Endothelial cell of umbilical vein (primary cell): ENCODE measurements around the gene RIMOC1. TPM values are rescaled to one million over a fixed set of nuclear protein-coding genes. Genes with fewer than 3 reads are reported as not detected.

Experiments used
- BruUV-seq: library from RNA; stranded (reverse); fragments of 400-500 nt; replicated peaks from 2 replicates; lab custom pipeline; 2021; lab: Mats Ljungman, UMichigan
- CTCF ChIA-PET: fragments of 300-600, 350-600 bp; sonication (Branson Sonifier 250); formaldehyde crosslinking; loops from one replicate; lab custom pipeline; 2021; ENCODE audit warnings: antibody characterized with exemption, inconsistent platforms; lab: Charles Lee
- POLR2A ChIA-PET: fragments of 300-600, 350-600 bp; sonication (Branson Sonifier 250); formaldehyde crosslinking; loops from one replicate; lab custom pipeline; 2021; ENCODE audit warnings: antibody characterized with exemption, inconsistent platforms; lab: Charles Lee
- DNase-seq: peaks from one replicate; pipeline ENCODE4 v3.0.0-alpha.2; 2011; ENCODE audit warnings: low read depth, low spot score
- FAIRE-seq: peaks from 2 replicates; lab custom pipeline; 2011; peaks lifted over from hg19 to GRCh38; lab: Jason Lieb, UNC
- H2AFZ ChIP-seq: 2 replicates; pipeline ENCODE4 v1.6.0; 2012; ENCODE audit warnings: low read depth, low read length, control low read depth, inconsistent platforms
- H3K27ac ChIP-seq: 2 replicates; pipeline ENCODE4 v1.5.1; 2011; ENCODE audit warnings: low read depth, mild to moderate bottlenecking, control low read depth, low read length, moderate library complexity; ENCODE audit not compliant: insufficient read depth
- H3K27me3 ChIP-seq, 2 experiments: 2 replicates each; pipeline versions ENCODE4 v1.6.0 to v1.6.1; 2011; ENCODE audit warnings: low read length in 2 of 2, mixed read lengths in 1 of 2; ENCODE audit not compliant: control insufficient read depth in 2 of 2, insufficient read depth in 2 of 2
- H3K36me3 ChIP-seq, 2 experiments: 2 replicates in 1 of 2; 3 replicates in 1 of 2; pipeline ENCODE4 v1.5.1; 2011; ENCODE audit warnings: low read length in 2 of 2, mild to moderate bottlenecking in 1 of 2, moderate library complexity in 1 of 2; ENCODE audit not compliant: control insufficient read depth in 2 of 2, insufficient read depth in 2 of 2; ENCODE audit errors: extremely low read depth in 1 of 2
- H3K4me1 ChIP-seq: 3 replicates; pipeline ENCODE4 v1.5.1; 2011; ENCODE audit warnings: mild to moderate bottlenecking, low read length; ENCODE audit not compliant: control insufficient read depth, insufficient read depth; ENCODE audit errors: extremely low read depth
- H3K4me2 ChIP-seq: 2 replicates; pipeline ENCODE4 v1.6.1; 2011; ENCODE audit warnings: low read length, control low read depth, mixed read lengths; ENCODE audit not compliant: insufficient read depth
- H3K4me3 ChIP-seq, 3 experiments: fragments of 200-600 bp in 1 of 3; sonication (generic), shearing (Covaris generic) in 1 of 3; replicated peaks in 1 of 3; 2 replicates each; pipeline ENCODE4 v1.5.1; 2011 to 2016; ENCODE audit warnings: control low read depth in 3 of 3, low read length in 3 of 3, mild to moderate bottlenecking in 2 of 3, inconsistent platforms in 1 of 3, low read depth in 1 of 3, moderate library complexity in 1 of 3; ENCODE audit not compliant: insufficient read depth in 1 of 3
- H3K79me2 ChIP-seq: 2 replicates; pipeline ENCODE4 v1.6.0; 2012; ENCODE audit warnings: low read length, inconsistent platforms; ENCODE audit not compliant: control insufficient read depth, insufficient read depth
- H3K9ac ChIP-seq: replicated peaks from 2 replicates; pipeline ENCODE3; 2011; ENCODE audit warnings: low read length, control low read depth; ENCODE audit not compliant: insufficient read depth; ENCODE audit errors: extremely low read depth
- H3K9me1 ChIP-seq: replicated peaks from 3 replicates; pipeline ENCODE4 v1.6.0; 2011; ENCODE audit warnings: mild to moderate bottlenecking, low read length; ENCODE audit not compliant: control insufficient read depth, insufficient read depth; ENCODE audit errors: extremely low read depth
- H3K9me3 ChIP-seq: replicated peaks from 2 replicates; pipeline ENCODE4 v1.5.1; 2012; ENCODE audit warnings: low read length, inconsistent platforms; ENCODE audit not compliant: control insufficient read depth, insufficient read depth
- H4K20me1 ChIP-seq: replicated peaks from 2 replicates; pipeline ENCODE3; 2011; ENCODE audit warnings: mild to moderate bottlenecking, low read length; ENCODE audit not compliant: control insufficient read depth, insufficient read depth; ENCODE audit errors: extremely low read depth
- CTCF ChIP-seq, 2 donors: IDR thresholded peaks; 1 replicate in 1 of 2; 2 replicates in 1 of 2; pipeline ENCODE4 v1.5.1; 2011; ENCODE audit warnings: low read length in 2 of 2, mild to moderate bottlenecking in 2 of 2, moderate library complexity in 2 of 2, control low read depth in 1 of 2, inconsistent platforms in 1 of 2, low read depth in 1 of 2; ENCODE audit not compliant: insufficient read depth in 1 of 2; ENCODE audit errors: extremely low read depth in 1 of 2
- EZH2 ChIP-seq: IDR thresholded peaks from 2 replicates; pipeline ENCODE4 v1.6.1; 2012; ENCODE audit warnings: borderline replicate concordance, low read depth, mild to moderate bottlenecking, moderate library complexity, low read length, inconsistent platforms; ENCODE audit not compliant: severe bottlenecking
- FOS ChIP-seq: IDR thresholded peaks from 2 replicates; pipeline ENCODE4 v1.6.1; 2011; ENCODE audit warnings: mild to moderate bottlenecking, low read length, moderate library complexity, borderline replicate concordance; ENCODE audit not compliant: insufficient read depth
- GATA2 ChIP-seq: IDR thresholded peaks from 2 replicates; pipeline ENCODE4 v1.7.0; 2011; ENCODE audit warnings: low read depth, mild to moderate bottlenecking, moderate library complexity, mixed read lengths, low read length; ENCODE audit not compliant: insufficient read length, insufficient read depth
- JUN ChIP-seq: IDR thresholded peaks from 2 replicates; pipeline ENCODE4 v1.6.1; 2011; ENCODE audit warnings: borderline replicate concordance, low read depth; ENCODE audit not compliant: insufficient read length, insufficient read depth
- MAX ChIP-seq: IDR thresholded peaks from 2 replicates; pipeline ENCODE4 v1.6.1; 2011; ENCODE audit not compliant: insufficient read depth, insufficient read length
- MYC ChIP-seq: IDR thresholded peaks from one replicate; pipeline ENCODE4 v1.6.1; 2011; ENCODE audit warnings: mild to moderate bottlenecking, low read depth, low read length
- POLR2A ChIP-seq: IDR thresholded peaks from 2 replicates; pipeline ENCODE4 v1.6.1; 2012; ENCODE audit warnings: low read depth, mild to moderate bottlenecking, control low read depth, low read length
- POLR2AphosphoS5 ChIP-seq: IDR thresholded peaks from 2 replicates; pipeline ENCODE4 v1.6.1; 2012; ENCODE audit warnings: low read depth, mild to moderate bottlenecking, control low read depth, low read length, moderate library complexity; ENCODE audit not compliant: insufficient read depth
- dilution Hi-C: fragments of 300-500 bp; cut with MboI; formaldehyde crosslinking; loops from one replicate; pipeline ENCODE4 v1.15.0; 2019; ENCODE audit warnings: low sequenced_read_pairs; ENCODE audit not compliant: extremely low pct_ligation_motif_present
- intact Hi-C: fragments of 100-400 bp; cut with micrococcal nuclease; formaldehyde crosslinking; loops from one replicate; pipeline ENCODE4 v1.10.0; 2022
- polyA plus RNA-seq, 4 experiments: library from polyadenylated mRNA; depleted of rRNA in 3 of 4; stranded (reverse) in 3 of 4; unstranded in 1 of 4; fragments of >200 nt; gene quantifications; 2 replicates each; pipeline versions ENCODE4 v1.2.1 to v1.2.3, GENCODE V29; 2011 to 2012; ENCODE audit warnings: missing spikeins in 1 of 4
- total RNA-seq: library from RNA; stranded (reverse); gene quantifications from 2 replicates; pipeline ENCODE4 v1.2.3, GENCODE V29; 2021

Gene RIMOC1
- total and polyA plus RNA-seq, 2 donors (not counting 3 experiments of a cell fraction or from before 2014, with no cell fraction given): 15.7 to 32.0 TPM

- FAIRE-seq (no peak), DNase-seq (no peak)
- POLR2A ChIA-PET: no interaction called here
- no peaks in the 10 kb centered on the region for H3K79me2 ChIP-seq
- no peaks in the 10 kb centered on the region for H4K20me1 ChIP-seq
- H3K4me1 ChIP-seq: no peaks in the 10 kb centered on the region
- no peaks in the 10 kb centered on the region for H3K36me3 ChIP-seq
- no peak overlapping the region for H3K9ac ChIP-seq
- H3K9me3 ChIP-seq: no peaks in the 10 kb centered on the region
- no peak overlapping the region for H3K27ac ChIP-seq
- TF ChIP-seq JUN (no peak), POLR2AphosphoS5 (no peak), MAX (no peak)
- no peak overlapping the region for H3K4me3 ChIP-seq
- H3K4me2 ChIP-seq: no peak overlapping the region
- dilution Hi-C loops (no loop called here), intact Hi-C loops (no loop called here)
- H2AFZ ChIP-seq: no peak overlapping the region
- H3K27me3 ChIP-seq: peaks cover 4 to 18% of the 10 kb centered on the region in 2 experiments
- CTCF ChIA-PET: interaction anchor here (1.3 to 1.4 kb wide), 2 partner anchors 27 to 181 kb away, joined by 4 to 6 read pairs; partner anchors contain the start of gene RIMOC1
- H3K9me1 ChIP-seq: no peaks in the 10 kb centered on the region
- no TSS peak for BruUV-seq
These were observed 27.5 kb upstream of the RIMOC1 start for GRCh38 chr5:41876678-41877077.

- CTCF ChIA-PET: no interaction called here
- dilution Hi-C loops: no loop called here
- H3K9ac ChIP-seq: no peak overlapping the region
- no peaks in the 10 kb centered on the region for H3K9me3 ChIP-seq
- H3K9me1 ChIP-seq: no peaks in the 10 kb centered on the region
- no peak overlapping the region for H3K27ac ChIP-seq
- no peaks in the 10 kb centered on the region for H3K4me1 ChIP-seq
- no peaks in the 10 kb centered on the region for H3K36me3 ChIP-seq
- FAIRE-seq (no peak), DNase-seq (no peak)
- no peak overlapping the region for H2AFZ ChIP-seq
- intact Hi-C loops: no loop called here
- BruUV-seq: no TSS peak
- no peaks in the 10 kb centered on the region for H4K20me1 ChIP-seq
- no peak overlapping the region for H3K4me2 ChIP-seq
- no peak overlapping the region for H3K4me3 ChIP-seq
- no peaks in the 10 kb centered on the region for H3K79me2 ChIP-seq
- TF ChIP-seq MAX: no peak
- TF ChIP-seq MYC: no peak
- no peak for TF ChIP-seq FOS
- no peak for TF ChIP-seq EZH2
- TF ChIP-seq JUN: no peak
- TF ChIP-seq CTCF (IDR thresholded peaks at IDR 0.05; ENCODE audit: extremely low read depth in 1 of 2, insufficient read depth in 1 of 2, low read depth in 1 of 2, low read length in 2 of 2): no peak
- no peak for TF ChIP-seq POLR2A
- TF ChIP-seq GATA2: no peak
- TF ChIP-seq POLR2AphosphoS5: no peak
- peaks cover 4 to 18% of the 10 kb centered on the region in 2 experiments for H3K27me3 ChIP-seq
- POLR2A ChIA-PET: no interaction called here
These were observed 26.7 kb upstream of the RIMOC1 start for GRCh38 chr5:41877408-41877807.
